ENCODE measurements around the gene GPR155. TPM values are rescaled to one million over a fixed set of nuclear protein-coding genes. Genes with fewer than 3 reads are reported as not detected.
"Not testable (repeated sequence)": the region's sequence is repeated elsewhere in the genome, so short reads cannot be mapped to it uniquely, and the experiment has no call there.

The GPR155 gene
- polyA plus RNA-seq, 1 donor, result 4.3 TPM

- DNase-seq (ENCODE audit: low read depth), result no peak
Observed at GRCh38 chr2:174439323-174439722, 47.5 kb downstream of the GPR155 start.

GRCh38 chr2:174438146-174438886 is 48.5 kb downstream of the GPR155 start:
- DNase-seq (ENCODE audit: low read depth), result no peak

GRCh38 chr2:174436351-174436750 is 50.5 kb downstream of the GPR155 start:
- no peak for DNase-seq (ENCODE audit: low read depth)

- no peak for DNase-seq (ENCODE audit: low read depth)
Observed at GRCh38 chr2:174431902-174432301, 54.9 kb downstream of the GPR155 start.

GRCh38 chr2:174430066-174430465 is 56.8 kb downstream of the GPR155 start:
- DNase-seq (ENCODE audit: low read depth), result no peak

- DNase-seq (ENCODE audit: low read depth), result no peak
Observed at GRCh38 chr2:174428214-174428613, 58.6 kb downstream of the GPR155 start.

GRCh38 chr2:174412256-174412655 is 74.6 kb downstream of the GPR155 start:
- no peak for DNase-seq (ENCODE audit: low read depth)

- DNase-seq (ENCODE audit: low read depth), result not testable (repeated sequence)
Observed at GRCh38 chr2:174410039-174410438, 76.8 kb downstream of the GPR155 start.

GRCh38 chr2:174403628-174404027 is 83.2 kb downstream of the GPR155 start:
- DNase-seq (ENCODE audit: low read depth), result no peak

GRCh38 chr2:174400853-174401252 is 86.0 kb downstream of the GPR155 start:
- DNase-seq (ENCODE audit: low read depth), result no peak

GRCh38 chr2:174399171-174399570 is 87.7 kb downstream of the GPR155 start:
- DNase-seq (ENCODE audit: low read depth), result no peak

GRCh38 chr2:174397773-174398172 is 89.1 kb downstream of the GPR155 start:
- no peak for DNase-seq (ENCODE audit: low read depth)

- no peak for DNase-seq (ENCODE audit: low read depth)
Observed at GRCh38 chr2:174395969-174396630, 90.7 kb downstream of the GPR155 start.

- DNase-seq (ENCODE audit: low read depth), result peak; percentile 78
Observed at GRCh38 chr2:174395284-174395968, 91.4 kb downstream of the GPR155 start, which contains the start of gene SCRN3. SCRN3 (plus strand) TSS chr2:174395730; CDS start chr2:174398284, 2,554 bp downstream.

GRCh38 chr2:174392706-174393105 is 94.1 kb downstream of the GPR155 start:
- no peak for DNase-seq (ENCODE audit: low read depth)

GRCh38 chr2:174390303-174390702 is 96.5 kb downstream of the GPR155 start:
- DNase-seq (ENCODE audit: low read depth), result not testable (repeated sequence)

- no peak for DNase-seq (ENCODE audit: low read depth)
Observed at GRCh38 chr2:174389542-174389941, 97.3 kb downstream of the GPR155 start.

GRCh38 chr2:174388706-174389105 is 98.1 kb downstream of the GPR155 start:
- not testable (repeated sequence) for DNase-seq (ENCODE audit: low read depth)

GRCh38 chr2:174385201-174385600 is 101.6 kb downstream of the GPR155 start:
- DNase-seq (ENCODE audit: low read depth), result no peak

- DNase-seq (ENCODE audit: low read depth), result no peak
Observed at GRCh38 chr2:174383796-174384195, 103.0 kb downstream of the GPR155 start.
